ENCODE results near the gene ST7L.
A peak's percentile ranks its signal among the peaks of the same experiment; 100 is the strongest.
"Not testable (repeated sequence)": the region's sequence is repeated elsewhere in the genome, so short reads cannot be mapped to it uniquely, and the experiment has no call there.

The ST7L gene

GRCh38 chr1:112626193-112626592 lies 7.3 kb upstream of the ST7L start:
- peaks cover 77% of the 10 kb centered on the region for H3K36me3 ChIP-seq (ENCODE audit: control insufficient read depth, low read length)

GRCh38 chr1:112625696-112626095 lies 6.8 kb upstream of the ST7L start:
- H3K27me3 ChIP-seq (ENCODE audit: control insufficient read depth, low read length), result no peaks in the 10 kb centered on the region
- peaks cover 56% of the 10 kb centered on the region for H3K4me1 ChIP-seq (ENCODE audit: control insufficient read depth, low read length)
- H4K20me1 ChIP-seq (ENCODE audit: control insufficient read depth, insufficient read depth, low read depth, low read length), result peaks cover 44% of the 10 kb centered on the region
- H3K79me2 ChIP-seq (ENCODE audit: control insufficient read depth, low read length), result peaks cover 98% of the 10 kb centered on the region
- H3K4me3 ChIP-seq (ENCODE audit: low read length), result no peak overlapping the region
- no peaks in the 10 kb centered on the region for H3K9me3 ChIP-seq (ENCODE audit: control insufficient read depth, insufficient read depth, low read length)
- H3K27ac ChIP-seq (ENCODE audit: low read depth, low read length), result no peak overlapping the region
- H3K9me2 ChIP-seq (replicated peaks; ENCODE audit: control insufficient read depth, low read length), result no peaks in the 10 kb centered on the region
- no peak overlapping the region for H3K4me2 ChIP-seq (ENCODE audit: low read length)
- H3F3A ChIP-seq (ENCODE audit: control insufficient read depth, insufficient read depth), result peaks cover 20% of the 10 kb centered on the region
- peaks cover 77% of the 10 kb centered on the region for H3K36me3 ChIP-seq (ENCODE audit: control insufficient read depth, low read length)
- TF ChIP-seq EZH2phosphoT487 (IDR thresholded peaks at IDR 0.05; ENCODE audit: borderline replicate concordance, low read length) (no peak), CTCF (IDR thresholded peaks at IDR 0.05; ENCODE audit: low read depth, low read length, poor library complexity, severe bottlenecking) (no peak)

More at GRCh38 chr1:112626193-112626592, 7.3 kb upstream of the ST7L start:
- Histone ChIP-seq H3K27ac (ENCODE audit: low read depth, low read length) (no peak overlapping the region), H3K9me3 (ENCODE audit: control insufficient read depth, insufficient read depth, low read length) (no peaks in the 10 kb centered on the region), H3K4me1 (ENCODE audit: control insufficient read depth, low read length) (peaks cover 59% of the 10 kb centered on the region), H3K9me2 (replicated peaks; ENCODE audit: control insufficient read depth, low read length) (no peaks in the 10 kb centered on the region), H4K20me1 (ENCODE audit: control insufficient read depth, insufficient read depth, low read depth, low read length) (peaks cover 41% of the 10 kb centered on the region), H3F3A (ENCODE audit: control insufficient read depth, insufficient read depth) (peaks cover 15% of the 10 kb centered on the region), H3K27me3 (ENCODE audit: control insufficient read depth, low read length) (no peaks in the 10 kb centered on the region), H3K4me3 (ENCODE audit: low read length) (no peak overlapping the region), H3K4me2 (ENCODE audit: low read length) (no peak overlapping the region), H3K79me2 (ENCODE audit: control insufficient read depth, low read length) (peaks cover 98% of the 10 kb centered on the region)
- TF ChIP-seq CTCF (IDR thresholded peaks at IDR 0.05; ENCODE audit: low read depth, low read length, poor library complexity, severe bottlenecking) (no peak), EZH2phosphoT487 (IDR thresholded peaks at IDR 0.05; ENCODE audit: borderline replicate concordance, low read length) (no peak)

- not testable (repeated sequence) for H3K9me2 ChIP-seq (replicated peaks; ENCODE audit: control insufficient read depth, low read length); H3K27ac ChIP-seq (ENCODE audit: low read depth, low read length); H3K4me3 ChIP-seq (ENCODE audit: low read length); H3K27me3 ChIP-seq (ENCODE audit: control insufficient read depth, low read length); H3K4me2 ChIP-seq (ENCODE audit: low read length); H3K9me3 ChIP-seq (ENCODE audit: control insufficient read depth, insufficient read depth, low read length)
- Histone ChIP-seq H3K4me1 (ENCODE audit: control insufficient read depth, low read length) (peaks cover 56% of the 10 kb centered on the region), H3K79me2 (ENCODE audit: control insufficient read depth, low read length) (peaks cover 96% of the 10 kb centered on the region), H3F3A (ENCODE audit: control insufficient read depth, insufficient read depth) (peaks cover 25% of the 10 kb centered on the region), H4K20me1 (ENCODE audit: control insufficient read depth, insufficient read depth, low read depth, low read length) (peaks cover 49% of the 10 kb centered on the region), H3K36me3 (ENCODE audit: control insufficient read depth, low read length) (peaks cover 79% of the 10 kb centered on the region)
These were observed 5.6 kb upstream of the ST7L start for GRCh38 chr1:112624493-112624892.

GRCh38 chr1:112620377-112620695 lies 1.4 kb upstream of the ST7L start:
- H3K4me3 ChIP-seq (ENCODE audit: low read length), result peak overlapping the region; percentile 96
- peaks cover 26% of the 10 kb centered on the region for H4K20me1 ChIP-seq (ENCODE audit: control insufficient read depth, insufficient read depth, low read depth, low read length)
- H3K36me3 ChIP-seq (ENCODE audit: control insufficient read depth, low read length), result peaks cover 48% of the 10 kb centered on the region
- peak overlapping the region; percentile 93 for H3K4me2 ChIP-seq (ENCODE audit: low read length)
- peaks cover 80% of the 10 kb centered on the region for H3K79me2 ChIP-seq (ENCODE audit: control insufficient read depth, low read length)
- H3F3A ChIP-seq (ENCODE audit: control insufficient read depth, insufficient read depth), result peaks cover 34% of the 10 kb centered on the region
- H3K9me3 ChIP-seq (ENCODE audit: control insufficient read depth, insufficient read depth, low read length), result no peaks in the 10 kb centered on the region
- H3K27ac ChIP-seq (ENCODE audit: low read depth, low read length), result peak overlapping the region; percentile 94
- no peaks in the 10 kb centered on the region for H3K27me3 ChIP-seq (ENCODE audit: control insufficient read depth, low read length)
- TF ChIP-seq CTCF (IDR thresholded peaks at IDR 0.05; ENCODE audit: low read depth, low read length, poor library complexity, severe bottlenecking) (no peak), EZH2phosphoT487 (IDR thresholded peaks at IDR 0.05; ENCODE audit: borderline replicate concordance, low read length) (no peak)
- H3K9me2 ChIP-seq (replicated peaks; ENCODE audit: control insufficient read depth, low read length), result no peaks in the 10 kb centered on the region
- peaks cover 39% of the 10 kb centered on the region for H3K4me1 ChIP-seq (ENCODE audit: control insufficient read depth, low read length)

Data from DOHH2 (cell line).